ENCODE measurements around the gene GSX1.

DNA sequence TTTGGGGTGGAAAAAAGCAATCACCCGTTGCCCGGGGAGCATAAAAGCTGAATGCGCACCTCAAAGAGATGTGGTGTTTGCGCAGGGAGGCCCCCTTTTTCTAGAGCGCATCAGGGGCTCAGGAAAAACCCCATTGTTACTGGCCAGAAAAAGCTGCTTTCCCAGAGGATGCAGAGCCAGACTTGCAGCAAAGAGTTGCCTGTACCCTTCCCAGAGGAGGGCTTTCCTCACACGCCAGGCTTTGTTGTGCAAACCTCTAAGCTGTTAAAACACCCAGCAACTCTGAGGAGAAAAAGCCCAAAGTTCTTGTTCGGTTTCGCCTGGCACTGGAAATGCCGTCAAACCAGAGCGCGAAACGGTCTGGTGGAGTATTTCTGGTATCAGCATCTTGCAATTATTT lies 29.3 kb downstream of the GSX1 start:
- TF ChIP-seq, protein P1, sequence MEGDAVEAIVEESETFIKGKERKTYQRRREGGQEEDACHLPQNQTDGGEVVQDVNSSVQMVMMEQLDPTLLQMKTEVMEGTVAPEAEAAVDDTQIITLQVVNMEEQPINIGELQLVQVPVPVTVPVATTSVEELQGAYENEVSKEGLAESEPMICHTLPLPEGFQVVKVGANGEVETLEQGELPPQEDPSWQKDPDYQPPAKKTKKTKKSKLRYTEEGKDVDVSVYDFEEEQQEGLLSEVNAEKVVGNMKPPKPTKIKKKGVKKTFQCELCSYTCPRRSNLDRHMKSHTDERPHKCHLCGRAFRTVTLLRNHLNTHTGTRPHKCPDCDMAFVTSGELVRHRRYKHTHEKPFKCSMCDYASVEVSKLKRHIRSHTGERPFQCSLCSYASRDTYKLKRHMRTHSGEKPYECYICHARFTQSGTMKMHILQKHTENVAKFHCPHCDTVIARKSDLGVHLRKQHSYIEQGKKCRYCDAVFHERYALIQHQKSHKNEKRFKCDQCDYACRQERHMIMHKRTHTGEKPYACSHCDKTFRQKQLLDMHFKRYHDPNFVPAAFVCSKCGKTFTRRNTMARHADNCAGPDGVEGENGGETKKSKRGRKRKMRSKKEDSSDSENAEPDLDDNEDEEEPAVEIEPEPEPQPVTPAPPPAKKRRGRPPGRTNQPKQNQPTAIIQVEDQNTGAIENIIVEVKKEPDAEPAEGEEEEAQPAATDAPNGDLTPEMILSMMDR (IDR thresholded peaks at IDR 0.05; ENCODE audit: low read depth, low read length, missing input control), result no peak
- TF ChIP-seq SP1 (IDR thresholded peaks at IDR 0.05), result no peak
- TF ChIP-seq, protein P2, sequence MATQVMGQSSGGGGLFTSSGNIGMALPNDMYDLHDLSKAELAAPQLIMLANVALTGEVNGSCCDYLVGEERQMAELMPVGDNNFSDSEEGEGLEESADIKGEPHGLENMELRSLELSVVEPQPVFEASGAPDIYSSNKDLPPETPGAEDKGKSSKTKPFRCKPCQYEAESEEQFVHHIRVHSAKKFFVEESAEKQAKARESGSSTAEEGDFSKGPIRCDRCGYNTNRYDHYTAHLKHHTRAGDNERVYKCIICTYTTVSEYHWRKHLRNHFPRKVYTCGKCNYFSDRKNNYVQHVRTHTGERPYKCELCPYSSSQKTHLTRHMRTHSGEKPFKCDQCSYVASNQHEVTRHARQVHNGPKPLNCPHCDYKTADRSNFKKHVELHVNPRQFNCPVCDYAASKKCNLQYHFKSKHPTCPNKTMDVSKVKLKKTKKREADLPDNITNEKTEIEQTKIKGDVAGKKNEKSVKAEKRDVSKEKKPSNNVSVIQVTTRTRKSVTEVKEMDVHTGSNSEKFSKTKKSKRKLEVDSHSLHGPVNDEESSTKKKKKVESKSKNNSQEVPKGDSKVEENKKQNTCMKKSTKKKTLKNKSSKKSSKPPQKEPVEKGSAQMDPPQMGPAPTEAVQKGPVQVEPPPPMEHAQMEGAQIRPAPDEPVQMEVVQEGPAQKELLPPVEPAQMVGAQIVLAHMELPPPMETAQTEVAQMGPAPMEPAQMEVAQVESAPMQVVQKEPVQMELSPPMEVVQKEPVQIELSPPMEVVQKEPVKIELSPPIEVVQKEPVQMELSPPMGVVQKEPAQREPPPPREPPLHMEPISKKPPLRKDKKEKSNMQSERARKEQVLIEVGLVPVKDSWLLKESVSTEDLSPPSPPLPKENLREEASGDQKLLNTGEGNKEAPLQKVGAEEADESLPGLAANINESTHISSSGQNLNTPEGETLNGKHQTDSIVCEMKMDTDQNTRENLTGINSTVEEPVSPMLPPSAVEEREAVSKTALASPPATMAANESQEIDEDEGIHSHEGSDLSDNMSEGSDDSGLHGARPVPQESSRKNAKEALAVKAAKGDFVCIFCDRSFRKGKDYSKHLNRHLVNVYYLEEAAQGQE (IDR thresholded peaks at IDR 0.05), result no peak
- TF ChIP-seq, protein P3, sequence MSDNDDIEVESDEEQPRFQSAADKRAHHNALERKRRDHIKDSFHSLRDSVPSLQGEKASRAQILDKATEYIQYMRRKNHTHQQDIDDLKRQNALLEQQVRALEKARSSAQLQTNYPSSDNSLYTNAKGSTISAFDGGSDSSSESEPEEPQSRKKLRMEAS (IDR thresholded peaks at IDR 0.05), result no peak
- TF ChIP-seq FOXA1 (IDR thresholded peaks at IDR 0.05), result no peak
- TF ChIP-seq RAD21 (IDR thresholded peaks at IDR 0.05), result no peak
- no peak for TF ChIP-seq YY1 (IDR thresholded peaks at IDR 0.05)
- no peak for TF ChIP-seq JUND (IDR thresholded peaks at IDR 0.05)
- no peak for TF ChIP-seq EGR1 (IDR thresholded peaks at IDR 0.05; ENCODE audit: low read depth in 2 of 2)
- no peak for TF ChIP-seq GABPA (IDR thresholded peaks at IDR 0.05 in 1 of 2, conservative IDR thresholded peaks at IDR 0.05 in 1 of 2)

Measured in liver (tissue), 3 donors.